Keratinocyte (primary cell): ENCODE results near the gene RCHY1. TPM values are rescaled to one million over a fixed set of nuclear protein-coding genes. Genes with fewer than 3 reads are reported as not detected.
"Not testable (repeated sequence)": the region's sequence is repeated elsewhere in the genome, so short reads cannot be mapped to it uniquely, and the experiment has no call there.

Experiments used
- DNase-seq: peaks from one replicate; pipeline ENCODE4 v3.0.0-alpha.2; 2011; ENCODE audit warnings: low read depth, missing footprints, low spot score
- FAIRE-seq: peaks from 2 replicates; lab custom pipeline; 2011; peaks lifted over from hg19 to GRCh38; lab: Jason Lieb, UNC
- H2AFZ ChIP-seq: 2 replicates; pipeline ENCODE4 v1.6.0; 2012; ENCODE audit warnings: low read length, control low read depth, inconsistent platforms; ENCODE audit not compliant: control insufficient read depth
- H3K27ac ChIP-seq: 2 replicates; pipeline ENCODE4 v1.5.1; 2011; ENCODE audit warnings: low read length; ENCODE audit not compliant: control insufficient read depth, insufficient read depth
- H3K27me3 ChIP-seq: 3 replicates; pipeline ENCODE4 v1.6.0; 2011; ENCODE audit warnings: low read length; ENCODE audit not compliant: control insufficient read depth, insufficient read depth; ENCODE audit errors: extremely low read depth
- H3K36me3 ChIP-seq, 2 experiments: 2 replicates in 1 of 2; 3 replicates in 1 of 2; pipeline ENCODE4 v1.5.1; 2011; ENCODE audit warnings: low read length in 2 of 2, mild to moderate bottlenecking in 1 of 2; ENCODE audit not compliant: control insufficient read depth in 2 of 2, insufficient read depth in 2 of 2; ENCODE audit errors: extremely low read depth in 1 of 2
- H3K4me1 ChIP-seq: 3 replicates; pipeline ENCODE4 v1.5.1; 2011; ENCODE audit warnings: low read length; ENCODE audit not compliant: control insufficient read depth, insufficient read depth; ENCODE audit errors: extremely low read depth
- H3K4me2 ChIP-seq: 3 replicates; pipeline ENCODE4 v1.6.0; 2011; ENCODE audit warnings: low read depth, low read length; ENCODE audit not compliant: control insufficient read depth, insufficient read depth; ENCODE audit errors: extremely low read depth
- H3K4me3 ChIP-seq, 3 experiments: fragments of 200-600 bp in 1 of 3; sonication (generic) in 1 of 3; 2 replicates in 2 of 3; 3 replicates in 1 of 3; pipeline ENCODE4 v1.5.1; 2011 to 2016; ENCODE audit warnings: low read length in 3 of 3, mild to moderate bottlenecking in 3 of 3, control low read depth in 2 of 3, inconsistent platforms in 1 of 3, low read depth in 1 of 3, mixed read lengths in 1 of 3, mixed run types in 1 of 3, moderate library complexity in 1 of 3; ENCODE audit not compliant: control insufficient read depth in 2 of 3, insufficient read depth in 2 of 3; ENCODE audit errors: extremely low read depth in 1 of 3
- H3K79me2 ChIP-seq: 2 replicates; pipeline ENCODE4 v1.6.0; 2012; ENCODE audit warnings: low read length; ENCODE audit not compliant: control insufficient read depth, insufficient read depth
- H3K9ac ChIP-seq: 3 replicates; pipeline ENCODE4 v1.6.0; 2011; ENCODE audit warnings: low read length; ENCODE audit not compliant: control insufficient read depth, insufficient read depth; ENCODE audit errors: extremely low read depth
- H3K9me1 ChIP-seq: 3 replicates; pipeline ENCODE4 v1.6.0; 2011; ENCODE audit warnings: low read length; ENCODE audit not compliant: control insufficient read depth, insufficient read depth; ENCODE audit errors: extremely low read depth
- H3K9me3 ChIP-seq: 2 replicates; pipeline ENCODE4 v1.5.1; 2012; ENCODE audit warnings: low read depth, low read length; ENCODE audit not compliant: control insufficient read depth
- H4K20me1 ChIP-seq: 3 replicates; pipeline ENCODE4 v1.6.0; 2011; ENCODE audit warnings: low read length; ENCODE audit not compliant: control insufficient read depth, insufficient read depth; ENCODE audit errors: extremely low read depth
- EZH2 ChIP-seq: IDR thresholded peaks from one replicate; pipeline ENCODE4 v1.6.1; 2012; ENCODE audit warnings: inconsistent platforms, mild to moderate bottlenecking, low read length, moderate library complexity
- dilution Hi-C: fragments of 300-500 bp; cut with MboI; formaldehyde crosslinking; loops from one replicate; pipeline ENCODE4 v1.7.0; 2020; ENCODE audit warnings: low sequenced_read_pairs; ENCODE audit not compliant: extremely low pct_ligation_motif_present
- polyA plus RNA-seq, 5 experiments: library from polyadenylated mRNA; depleted of rRNA in 3 of 5; stranded (reverse) in 3 of 5; stranded (forward) in 1 of 5; unstranded in 1 of 5; fragments of >200 nt; gene quantifications; 1 replicate in 1 of 5; 2 replicates in 3 of 5; 3 replicates in 1 of 5; pipeline versions ENCODE4 v1.2.1 to v1.2.3, GENCODE V29; 2011 to 2012; ENCODE audit warnings: missing spikeins in 2 of 5, low read depth in 1 of 5, low replicate concordance in 1 of 5
- TF ChIP-seq, protein P1 (sequence below), 3 experiments: IDR thresholded peaks in 1 of 3; conservative IDR thresholded peaks in 1 of 3; optimal IDR thresholded peaks in 1 of 3; 2 replicates in 2 of 3; 3 replicates in 1 of 3; pipeline versions ENCODE3 to v1.5.1; 2011; ENCODE audit warnings: low read length in 3 of 3, mild to moderate bottlenecking in 3 of 3, moderate library complexity in 2 of 3, control low read depth in 1 of 3, inconsistent platforms in 1 of 3; ENCODE audit not compliant: insufficient read depth in 2 of 3; ENCODE audit errors: extremely low read depth in 1 of 3

The RCHY1 gene
- polyA plus RNA-seq, 1 donor (not counting 4 experiments of a cell fraction or from before 2014, with no cell fraction given) = 29.0 TPM

- no peak overlapping the region for H3K9ac ChIP-seq
- FAIRE-seq (no peak), DNase-seq (no peak)
- H3K27me3 ChIP-seq = no peaks in the 10 kb centered on the region
- TF ChIP-seq, protein P1, sequence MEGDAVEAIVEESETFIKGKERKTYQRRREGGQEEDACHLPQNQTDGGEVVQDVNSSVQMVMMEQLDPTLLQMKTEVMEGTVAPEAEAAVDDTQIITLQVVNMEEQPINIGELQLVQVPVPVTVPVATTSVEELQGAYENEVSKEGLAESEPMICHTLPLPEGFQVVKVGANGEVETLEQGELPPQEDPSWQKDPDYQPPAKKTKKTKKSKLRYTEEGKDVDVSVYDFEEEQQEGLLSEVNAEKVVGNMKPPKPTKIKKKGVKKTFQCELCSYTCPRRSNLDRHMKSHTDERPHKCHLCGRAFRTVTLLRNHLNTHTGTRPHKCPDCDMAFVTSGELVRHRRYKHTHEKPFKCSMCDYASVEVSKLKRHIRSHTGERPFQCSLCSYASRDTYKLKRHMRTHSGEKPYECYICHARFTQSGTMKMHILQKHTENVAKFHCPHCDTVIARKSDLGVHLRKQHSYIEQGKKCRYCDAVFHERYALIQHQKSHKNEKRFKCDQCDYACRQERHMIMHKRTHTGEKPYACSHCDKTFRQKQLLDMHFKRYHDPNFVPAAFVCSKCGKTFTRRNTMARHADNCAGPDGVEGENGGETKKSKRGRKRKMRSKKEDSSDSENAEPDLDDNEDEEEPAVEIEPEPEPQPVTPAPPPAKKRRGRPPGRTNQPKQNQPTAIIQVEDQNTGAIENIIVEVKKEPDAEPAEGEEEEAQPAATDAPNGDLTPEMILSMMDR (optimal IDR thresholded peaks at IDR 0.05 in 1 of 3, IDR thresholded peaks at IDR 0.05 in 1 of 3, conservative IDR thresholded peaks at IDR 0.05 in 1 of 3; ENCODE audit: extremely low read depth in 1 of 3, insufficient read depth in 2 of 3, low read length in 3 of 3) = no peak
- TF ChIP-seq EZH2 = no peak
- no peaks in the 10 kb centered on the region for H4K20me1 ChIP-seq
- no peaks in the 10 kb centered on the region for H3K79me2 ChIP-seq
- H3K4me2 ChIP-seq = no peak overlapping the region
- no peak overlapping the region for H3K4me3 ChIP-seq
- H3K27ac ChIP-seq = no peak overlapping the region
- H2AFZ ChIP-seq = no peak overlapping the region
- H3K4me1 ChIP-seq = peaks cover 19% of the 10 kb centered on the region
- no peaks in the 10 kb centered on the region for H3K9me1 ChIP-seq
- dilution Hi-C loops = no loop called here
- no peaks in the 10 kb centered on the region for H3K9me3 ChIP-seq
- no peaks in the 10 kb centered on the region for H3K36me3 ChIP-seq
Observed at GRCh38 chr4:75544870-75545269, 30.7 kb upstream of the RCHY1 start.

GRCh38 chr4:75544220-75544619 is 30.0 kb upstream of the RCHY1 start:
- H2AFZ ChIP-seq, H3K27me3 ChIP-seq, H3K9ac ChIP-seq, H3K36me3 ChIP-seq, H3K27ac ChIP-seq, H3K4me2 ChIP-seq, FAIRE-seq, H3K79me2 ChIP-seq, H3K4me3 ChIP-seq, H3K9me3 ChIP-seq, DNase-seq, dilution Hi-C loops, H3K9me1 ChIP-seq, H4K20me1 ChIP-seq: not testable (repeated sequence)
- H3K4me1 ChIP-seq = peaks cover 19% of the 10 kb centered on the region

GRCh38 chr4:75542824-75543223 is 28.6 kb upstream of the RCHY1 start:
- no peaks in the 10 kb centered on the region for H3K9me1 ChIP-seq
- no peak for TF ChIP-seq EZH2
- TF ChIP-seq, protein P1 (optimal IDR thresholded peaks at IDR 0.05 in 1 of 3, IDR thresholded peaks at IDR 0.05 in 1 of 3, conservative IDR thresholded peaks at IDR 0.05 in 1 of 3; ENCODE audit: extremely low read depth in 1 of 3, insufficient read depth in 2 of 3, low read length in 3 of 3) = no peak
- no peaks in the 10 kb centered on the region for H3K79me2 ChIP-seq
- DNase-seq = peak; percentile 90
- no peak overlapping the region for H3K9ac ChIP-seq
- H3K4me3 ChIP-seq = no peak overlapping the region
- H3K9me3 ChIP-seq = no peaks in the 10 kb centered on the region
- H3K27me3 ChIP-seq = no peaks in the 10 kb centered on the region
- no peaks in the 10 kb centered on the region for H4K20me1 ChIP-seq
- peaks cover 19% of the 10 kb centered on the region for H3K4me1 ChIP-seq
- peak overlapping the region; percentile 4 for H3K27ac ChIP-seq
- dilution Hi-C loops = no loop called here
- H2AFZ ChIP-seq = no peak overlapping the region
- peaks cover 0 to 2% of the 10 kb centered on the region in 2 experiments for H3K36me3 ChIP-seq
- H3K4me2 ChIP-seq = no peak overlapping the region
- peak; percentile 100 for FAIRE-seq

DNA sequence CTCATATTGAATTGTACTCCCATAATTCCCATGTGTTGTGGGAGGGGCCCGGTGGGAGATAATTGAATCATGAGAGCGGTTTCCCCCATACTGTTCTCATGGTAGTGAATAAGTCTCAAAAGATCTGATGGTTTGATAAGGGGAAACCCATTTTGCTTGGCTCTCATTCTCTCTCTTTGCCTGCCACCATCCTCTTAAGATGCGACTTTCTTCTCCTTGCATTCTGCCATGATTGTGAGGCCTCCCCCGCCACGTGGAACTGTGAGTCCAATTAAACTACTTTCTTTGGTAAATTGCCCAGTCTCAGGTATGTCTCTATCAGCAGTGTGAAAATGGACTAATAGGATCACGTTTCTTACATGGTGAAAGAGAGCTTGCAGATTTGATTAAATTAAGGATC is 23.1 kb upstream of the RCHY1 start:
- H3K4me1 ChIP-seq, FAIRE-seq: not testable (repeated sequence)

More for the DNA sequence above, 23.1 kb upstream of the RCHY1 start:
- H3K9me3 ChIP-seq, H3K79me2 ChIP-seq, H3K36me3 ChIP-seq, dilution Hi-C loops, H3K27me3 ChIP-seq, H3K4me2 ChIP-seq, H3K9me1 ChIP-seq, H4K20me1 ChIP-seq, DNase-seq, H3K4me3 ChIP-seq, H3K27ac ChIP-seq, H2AFZ ChIP-seq, H3K9ac ChIP-seq: not testable (repeated sequence)
